Parathyroid adenoma (tissue), 2 donors: Measurements from ENCODE around the gene TMSB10.
"Not testable (repeated sequence)": the region's sequence is repeated elsewhere in the genome, so short reads cannot be mapped to it uniquely, and the experiment has no call there.

Experiments
- H2AFZ ChIP-seq: fragments of 300-600 bp; sonication (generic); one replicate; pipeline ENCODE4 v1.7.0; 2017; ENCODE audit warnings: antibody characterized with exemption, mild to moderate bottlenecking
- H3K27ac ChIP-seq: fragments of 300-600 bp; sonication (generic); one replicate; pipeline ENCODE4 v1.7.0; 2017
- H3K27me3 ChIP-seq: fragments of 300-600 bp; sonication (generic); one replicate; pipeline ENCODE4 v1.7.0; 2017; ENCODE audit warnings: low read length; ENCODE audit not compliant: control insufficient read depth, insufficient read depth
- H3K36me3 ChIP-seq: fragments of 300-600 bp; sonication (generic); one replicate; pipeline ENCODE4 v1.7.0; 2017; ENCODE audit warnings: low read length; ENCODE audit not compliant: control insufficient read depth, insufficient read depth
- H3K4me1 ChIP-seq: fragments of 300-600 bp; sonication (generic); one replicate; pipeline ENCODE4 v1.7.0; 2017; ENCODE audit warnings: control low read depth
- H3K4me2 ChIP-seq: fragments of 300-600 bp; sonication (generic); one replicate; pipeline ENCODE4 v1.7.0; 2017; ENCODE audit warnings: low read length
- H3K4me3 ChIP-seq: fragments of 300-600 bp; sonication (generic); one replicate; pipeline ENCODE4 v1.7.0; 2017; ENCODE audit warnings: low read depth, low read length
- H3K79me2 ChIP-seq: fragments of 300-600 bp; sonication (generic); one replicate; pipeline ENCODE4 v1.7.0; 2017; ENCODE audit warnings: control low read depth
- H3K9ac ChIP-seq: fragments of 300-600 bp; sonication (generic); one replicate; pipeline ENCODE4 v1.7.0; 2017; ENCODE audit warnings: mild to moderate bottlenecking
- H3K9me3 ChIP-seq: fragments of 300-600 bp; sonication (generic); one replicate; pipeline ENCODE4 v1.7.0; 2017; ENCODE audit warnings: low read length; ENCODE audit not compliant: control insufficient read depth
- CTCF ChIP-seq: fragments of 300-600 bp; sonication (generic); IDR thresholded peaks from one replicate; pipeline ENCODE4 v1.7.0; 2017; ENCODE audit warnings: antibody characterized with exemption, mild to moderate bottlenecking
- donor health status: primary hyperparathyroidism.

Gene TMSB10

GRCh38 chr2:84914334-84914733 lies 8.9 kb downstream of the TMSB10 start:
- Histone ChIP-seq H3K4me1 (no peaks in the 10 kb centered on the region), H3K4me3 (no peak overlapping the region), H3K9ac (no peak overlapping the region), H3K9me3 (no peaks in the 10 kb centered on the region), H2AFZ (no peak overlapping the region), H3K27ac (no peak overlapping the region), H3K27me3 (no peaks in the 10 kb centered on the region), H3K4me2 (no peak overlapping the region), H3K79me2 (no peaks in the 10 kb centered on the region), H3K36me3 (no peaks in the 10 kb centered on the region)
- TF ChIP-seq CTCF = no peak

DNA sequence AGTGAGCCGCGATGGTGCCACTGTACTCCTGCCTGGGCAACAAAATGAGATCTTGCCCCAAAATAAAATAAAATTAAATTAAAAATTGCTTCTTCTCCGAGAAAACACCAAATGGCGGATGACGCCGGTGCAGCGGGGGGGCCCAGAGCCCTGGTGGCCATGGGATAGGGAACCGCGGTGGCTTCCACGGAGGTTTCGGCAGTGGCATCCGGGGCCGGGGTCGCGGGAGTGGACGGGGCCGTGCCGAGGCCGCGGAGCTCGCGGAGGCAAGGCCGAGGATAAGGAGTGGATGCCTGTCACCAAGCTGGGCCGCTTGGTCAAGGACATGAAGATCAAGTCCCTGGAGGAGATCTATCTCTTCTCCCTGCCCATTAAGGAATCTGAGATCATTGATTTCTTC lies 10.2 kb downstream of the TMSB10 start:
- H3K4me2 ChIP-seq, H3K4me1 ChIP-seq, H3K9ac ChIP-seq, H3K4me3 ChIP-seq, H3K79me2 ChIP-seq, H3K27ac ChIP-seq, H2AFZ ChIP-seq, H3K36me3 ChIP-seq, H3K9me3 ChIP-seq, H3K27me3 ChIP-seq: not testable (repeated sequence)

DNA sequence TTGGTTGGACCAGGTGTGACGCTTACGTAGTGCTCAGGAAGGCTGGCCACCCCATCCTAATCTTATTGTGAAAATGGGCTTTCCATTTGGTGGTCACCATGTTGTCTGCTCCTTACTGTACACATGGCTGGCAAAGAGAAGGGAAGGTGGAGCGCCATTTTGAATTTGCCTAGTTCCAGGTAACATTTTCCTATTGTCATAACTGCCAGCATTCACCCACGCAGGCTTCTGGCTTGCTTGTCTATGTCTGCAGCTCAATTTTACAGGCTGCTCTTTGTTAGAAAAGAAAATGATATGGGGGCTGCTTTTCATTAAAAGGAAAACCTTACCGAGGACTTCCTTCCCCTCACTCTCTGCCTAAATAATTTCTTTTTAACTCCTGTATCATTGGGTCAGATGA lies 12.4 kb downstream of the TMSB10 start:
- not testable (repeated sequence) for H3K36me3 ChIP-seq, H2AFZ ChIP-seq, H3K27ac ChIP-seq, H3K27me3 ChIP-seq, H3K4me2 ChIP-seq, H3K4me1 ChIP-seq, H3K4me3 ChIP-seq, H3K9me3 ChIP-seq, H3K9ac ChIP-seq, H3K79me2 ChIP-seq

- Histone ChIP-seq H3K4me3 (no peak overlapping the region), H3K4me1 (peaks cover 4% of the 10 kb centered on the region), H3K9me3 (no peaks in the 10 kb centered on the region), H3K36me3 (no peaks in the 10 kb centered on the region), H3K4me2 (no peak overlapping the region), H3K27ac (no peak overlapping the region), H2AFZ (no peak overlapping the region), H3K9ac (no peak overlapping the region), H3K79me2 (no peaks in the 10 kb centered on the region), H3K27me3 (no peaks in the 10 kb centered on the region)
- no peak for TF ChIP-seq CTCF
These were observed 13.0 kb downstream of the TMSB10 start for GRCh38 chr2:84918430-84918829.

DNA sequence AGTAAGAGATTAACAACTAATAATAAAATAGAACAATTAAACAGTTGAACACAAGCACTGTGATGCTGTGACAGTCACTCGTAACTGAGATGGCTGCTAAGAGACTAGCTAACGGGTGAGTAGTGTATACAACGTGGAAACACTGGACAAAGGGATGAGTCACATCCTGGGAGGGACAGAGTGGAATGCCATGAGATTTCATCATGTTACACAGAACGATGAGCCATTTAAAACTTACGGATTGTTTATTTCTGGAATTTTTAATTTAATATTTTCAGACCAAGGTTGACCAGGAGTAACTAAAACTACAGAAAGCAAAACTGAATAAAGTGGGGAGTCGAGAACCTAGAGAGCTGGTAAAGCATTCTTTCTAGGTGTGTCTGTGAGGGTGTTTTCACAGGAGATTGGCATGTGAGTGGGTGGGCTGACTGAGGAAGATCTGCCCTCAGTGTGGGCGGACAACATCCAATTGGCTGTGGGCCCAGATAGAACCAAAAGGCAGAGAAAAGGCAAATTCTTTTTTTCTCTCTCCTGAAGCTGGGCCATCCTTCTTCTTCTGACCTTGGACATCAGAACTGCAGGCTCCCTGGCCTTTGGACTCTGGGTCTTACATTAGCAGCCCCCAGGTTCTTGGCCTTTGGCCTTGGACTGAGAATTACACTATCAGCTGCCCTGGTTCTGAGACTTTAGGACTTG lies 14.6 kb downstream of the TMSB10 start:
- no peak overlapping the region for H3K4me3 ChIP-seq
- H3K9me3 ChIP-seq = no peaks in the 10 kb centered on the region
- no peaks in the 10 kb centered on the region for H3K79me2 ChIP-seq
- peak overlapping the region; percentile 61 for H3K27ac ChIP-seq
- H3K4me1 ChIP-seq = peaks cover 4% of the 10 kb centered on the region
- H3K36me3 ChIP-seq = no peaks in the 10 kb centered on the region
- no peak overlapping the region for H3K9ac ChIP-seq
- peak overlapping the region; percentile 31 for H2AFZ ChIP-seq
- no peaks in the 10 kb centered on the region for H3K27me3 ChIP-seq
- no peak overlapping the region for H3K4me2 ChIP-seq
- TF ChIP-seq CTCF = no peak

DNA sequence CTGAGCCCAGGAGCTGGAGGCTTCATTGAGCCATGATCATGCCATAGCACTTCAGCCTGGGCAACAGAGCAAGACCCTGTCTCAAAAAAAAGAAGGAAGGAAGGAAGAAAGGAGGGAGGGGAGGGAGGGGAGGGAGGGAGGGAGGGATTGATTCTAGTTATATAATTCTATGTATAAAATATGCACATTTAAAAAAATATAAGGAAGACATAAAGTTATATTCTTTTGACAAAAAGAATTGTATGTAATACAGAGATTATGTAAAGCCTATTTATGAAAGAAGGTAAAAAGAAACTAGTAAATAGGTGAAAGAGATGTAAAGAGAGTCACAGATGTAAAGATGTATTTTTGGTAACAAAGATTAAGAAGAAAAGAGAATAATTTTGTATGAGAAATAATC lies 17.6 kb downstream of the TMSB10 start:
- Histone ChIP-seq H3K4me2 (no peak overlapping the region), H3K4me3 (no peak overlapping the region), H3K9ac (no peak overlapping the region), H3K4me1 (peaks cover 4% of the 10 kb centered on the region), H3K9me3 (no peaks in the 10 kb centered on the region), H2AFZ (no peak overlapping the region), H3K79me2 (no peaks in the 10 kb centered on the region), H3K27ac (no peak overlapping the region), H3K27me3 (no peaks in the 10 kb centered on the region), H3K36me3 (no peaks in the 10 kb centered on the region)
- TF ChIP-seq CTCF = no peak
